HG02981 (cell line): Measurements from ENCODE around the gene LMBR1.
"Not testable (repeated sequence)": the region's sequence is repeated elsewhere in the genome, so short reads cannot be mapped to it uniquely, and the experiment has no call there.

Experiments used
- ATAC-seq: cut with Tn5 transposase; IDR thresholded peaks from one replicate; pipeline ENCODE4 v1.9.1; 2021; ENCODE audit warnings: mild to moderate bottlenecking, moderate library complexity; ENCODE audit not compliant: unreplicated experiment

Gene LMBR1

GRCh38 chr7:156854654-156855053, 38.3 kb downstream of the LMBR1 start:
- ATAC-seq = no peak

GRCh38 chr7:156848979-156849378, 44.0 kb downstream of the LMBR1 start:
- no peak for ATAC-seq

- no peak for ATAC-seq
Observed at GRCh38 chr7:156845379-156846101, 47.4 kb downstream of the LMBR1 start.

- ATAC-seq = not testable (repeated sequence)
Observed at GRCh38 chr7:156843582-156843981, 49.4 kb downstream of the LMBR1 start.

- no peak for ATAC-seq
Observed at GRCh38 chr7:156843157-156843556, 49.8 kb downstream of the LMBR1 start.

- ATAC-seq = no peak
Observed at GRCh38 chr7:156842740-156843140, 50.2 kb downstream of the LMBR1 start.

- no peak for ATAC-seq
Observed at GRCh38 chr7:156842317-156842716, 50.7 kb downstream of the LMBR1 start.

GRCh38 chr7:156841497-156841896, 51.5 kb downstream of the LMBR1 start:
- no peak for ATAC-seq

GRCh38 chr7:156840134-156840533, 52.8 kb downstream of the LMBR1 start:
- ATAC-seq = no peak

GRCh38 chr7:156836443-156836842, 56.5 kb downstream of the LMBR1 start:
- ATAC-seq = no peak

GRCh38 chr7:156834462-156834861, 58.5 kb downstream of the LMBR1 start:
- ATAC-seq = no peak

- no peak for ATAC-seq
Observed at GRCh38 chr7:156833312-156833711, 59.7 kb downstream of the LMBR1 start.

GRCh38 chr7:156832195-156832877, 60.6 kb downstream of the LMBR1 start:
- ATAC-seq = no peak

GRCh38 chr7:156829669-156830336, 63.2 kb downstream of the LMBR1 start:
- ATAC-seq = no peak

- ATAC-seq = no peak
Observed at GRCh38 chr7:156827587-156828203, 65.3 kb downstream of the LMBR1 start.

GRCh38 chr7:156823435-156823834, 69.5 kb downstream of the LMBR1 start:
- ATAC-seq = no peak

- no peak for ATAC-seq
Observed at GRCh38 chr7:156820445-156821063, 72.4 kb downstream of the LMBR1 start.

GRCh38 chr7:156819733-156820295, 73.2 kb downstream of the LMBR1 start:
- no peak for ATAC-seq

GRCh38 chr7:156818133-156818532, 74.8 kb downstream of the LMBR1 start:
- no peak for ATAC-seq

- ATAC-seq = no peak
Observed at GRCh38 chr7:156816943-156817572, 75.9 kb downstream of the LMBR1 start.
